Muscle of back (tissue), 13 donors: Measurements from ENCODE around the gene SECTM1. TPM values are rescaled to one million over a fixed set of nuclear protein-coding genes. Genes with fewer than 3 reads are reported as not detected.
A peak's percentile ranks its signal among the peaks of the same experiment; 100 is the strongest.
"Not testable (repeated sequence)": the region's sequence is repeated elsewhere in the genome, so short reads cannot be mapped to it uniquely, and the experiment has no call there.

Experiments used
- DNase-seq, 3 donors: peaks; one replicate each; pipeline versions ENCODE4 v3.0.0 to v3.0.0-alpha.2; 2013
- long read RNA-seq, 9 donors: transcript quantifications; one replicate each; lab custom pipeline, GENCODE V29; 2026
- polyA plus RNA-seq, 10 donors: library from polyadenylated mRNA; unstranded; fragments of 120-200 nt; gene quantifications; one replicate each; pipeline ENCODE4 v1.2.1, GENCODE V29; 2013; ENCODE audit not compliant: insufficient read length in 10 of 10

The SECTM1 gene
- polyA plus RNA-seq = 10 to 100 TPM in 1 of 10 donors, 1 to 10 TPM in 9; 2.0 to 14.6 (median 2.8) TPM
- long read RNA-seq, donor 1, partial matches to known transcripts = 0 of 1 reads
- long read RNA-seq, donor 1, other reads (novel, unspliced or antisense) = 0 of 1 reads
- long read RNA-seq, donor 2, partial matches to known transcripts = 0 of 1 reads
- long read RNA-seq, donor 2, other reads (novel, unspliced or antisense) = 0 of 1 reads
- long read RNA-seq, donor 3 = 0 reads
- long read RNA-seq, donor 4, partial matches to known transcripts = 0 of 1 reads
- long read RNA-seq, donor 4, other reads (novel, unspliced or antisense) = 0 of 1 reads
- long read RNA-seq, donor 5, partial matches to known transcripts = 0 of 1 reads
- long read RNA-seq, donor 5, other reads (novel, unspliced or antisense) = 0 of 1 reads
- long read RNA-seq, donor 6 = 0 reads
- long read RNA-seq, donor 7 = 0 reads
- long read RNA-seq, donor 8, partial matches to known transcripts = 0 of 1 reads
- long read RNA-seq, donor 8, other reads (novel, unspliced or antisense) = 0 of 1 reads
- long read RNA-seq, donor 9 = 0 reads

DNA sequence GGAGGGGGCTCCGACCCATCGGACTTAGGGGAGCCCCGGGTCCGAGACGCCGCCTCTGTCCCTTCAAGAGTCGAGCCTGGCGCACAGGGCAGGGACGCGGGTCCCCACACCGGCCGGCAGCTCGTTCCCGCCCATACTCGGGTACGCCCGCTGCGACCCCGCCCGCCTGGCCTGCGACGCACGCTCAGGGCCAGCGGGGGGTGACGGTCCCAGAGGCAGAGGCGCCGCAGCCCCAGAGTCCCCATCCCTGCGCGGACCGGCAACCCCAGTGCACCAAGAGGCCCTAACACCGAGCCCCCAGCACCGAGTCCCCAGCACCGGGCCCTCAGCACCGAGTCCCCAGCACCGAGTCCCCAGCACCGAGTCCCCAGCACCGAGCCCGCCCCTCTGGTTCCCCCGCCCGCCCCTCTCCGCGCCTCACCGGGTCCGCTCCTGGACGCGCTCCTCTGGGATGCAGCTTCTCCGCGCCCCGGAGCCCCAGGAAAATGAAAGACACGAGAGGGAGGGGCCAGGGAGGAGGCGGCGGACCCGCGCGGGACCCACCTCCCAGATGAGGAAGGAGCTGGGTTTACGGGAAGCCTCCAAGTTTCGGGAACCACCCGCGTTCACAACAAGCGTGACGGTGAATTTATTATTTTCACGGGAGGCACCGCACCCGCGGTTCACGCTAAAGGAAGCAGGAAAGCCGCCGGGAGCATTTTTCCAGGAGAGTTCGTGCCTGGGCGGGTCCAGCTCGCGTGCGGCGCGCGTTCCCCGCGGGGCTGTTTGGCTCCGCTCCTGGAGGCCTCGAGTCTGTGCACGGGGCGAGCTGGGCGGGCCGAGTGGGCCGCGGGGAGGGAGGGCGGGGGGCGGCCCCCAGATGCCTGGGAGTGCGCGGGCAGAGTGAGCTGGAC is at the start of gene SECTM1:
Gene SECTM1 (minus strand): TSS at position 488 of the 893 bp plus-strand sequence. CDS start 6,526 bp downstream, outside the sequence.
- peak in 2 of 3 donors; percentile 75 to 90 for DNase-seq

DNA sequence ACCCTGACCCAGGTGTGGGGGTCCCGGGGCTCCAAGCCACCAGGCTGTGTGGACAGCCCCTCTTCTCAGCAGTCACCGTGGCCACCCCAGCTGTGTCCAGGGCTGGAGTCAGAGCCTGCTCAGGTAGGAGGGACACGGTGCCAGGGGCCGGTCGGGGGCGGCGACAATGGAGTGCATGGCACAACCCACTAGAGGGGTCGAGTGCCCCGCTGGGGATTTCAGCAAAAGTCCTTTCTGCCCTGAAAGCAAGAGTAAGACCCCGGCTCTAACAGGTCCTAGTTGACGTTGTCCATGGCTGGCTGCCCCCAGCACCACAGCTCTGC is 49.3 kb upstream of the SECTM1 start:
- DNase-seq = no peak

- DNase-seq = not testable (repeated sequence)
Measured at GRCh38 chr17:82382220-82382932, 48.8 kb upstream of the SECTM1 start.

GRCh38 chr17:82381703-82382009 is 48.1 kb upstream of the SECTM1 start:
- not testable (repeated sequence) for DNase-seq

DNA sequence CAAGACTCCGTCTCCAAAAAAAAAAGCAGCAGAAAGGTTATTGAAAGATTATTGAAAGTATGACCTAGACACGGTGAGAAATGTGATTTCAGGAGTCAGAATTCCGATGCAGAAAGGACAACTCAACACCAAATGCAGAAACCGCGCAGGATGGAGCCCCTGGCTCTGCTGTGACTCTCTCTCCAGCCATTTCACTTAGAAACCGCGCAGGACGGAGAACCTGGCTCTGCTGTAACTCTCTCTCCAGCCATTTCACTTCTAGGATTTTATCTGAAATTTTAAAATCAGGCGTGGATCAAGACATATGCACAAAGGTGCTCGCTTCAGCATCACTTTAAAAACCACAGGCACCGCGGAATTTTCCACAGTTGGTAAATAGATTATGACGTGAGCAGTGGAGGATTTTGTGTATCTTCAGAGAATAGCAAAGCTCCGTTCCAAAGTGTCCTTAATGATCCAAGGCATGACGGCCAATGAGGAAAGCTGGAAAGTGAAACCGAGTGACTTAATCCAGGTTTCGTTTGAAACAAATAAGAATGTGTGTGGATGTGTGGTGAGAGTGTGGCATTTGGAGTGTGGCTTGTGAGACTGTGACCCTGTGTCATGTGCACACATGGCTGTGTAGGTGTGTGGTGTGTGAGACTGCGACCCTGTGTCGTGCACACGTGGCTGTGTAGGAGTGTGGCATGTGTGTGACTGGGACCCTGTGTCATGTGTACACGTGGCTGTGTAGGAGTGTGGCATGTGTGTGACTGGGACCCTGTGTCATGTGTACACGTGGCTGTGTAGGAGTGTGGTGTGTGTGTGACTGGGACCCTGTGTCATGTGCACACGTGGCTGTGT is 47.5 kb upstream of the SECTM1 start:
- DNase-seq = peak in 2 of 3 donors; percentile 73 to 84

DNA sequence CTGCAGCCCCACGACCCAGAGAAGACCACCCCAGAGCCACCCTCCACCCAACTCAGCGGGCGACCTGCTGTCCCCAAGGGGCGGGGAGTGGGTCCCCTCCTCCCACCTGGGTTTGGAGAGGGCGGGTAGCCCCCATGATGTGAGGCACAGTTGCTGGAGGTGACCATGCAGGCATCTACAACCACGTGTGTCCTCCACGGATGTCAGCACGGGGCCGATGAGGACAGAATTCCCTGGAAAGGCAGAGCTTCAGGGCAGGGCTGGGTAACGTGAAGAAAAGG is 45.1 kb upstream of the SECTM1 start:
- DNase-seq = no peak

GRCh38 chr17:82377924-82378740 is 44.6 kb upstream of the SECTM1 start:
- no peak for DNase-seq

DNA sequence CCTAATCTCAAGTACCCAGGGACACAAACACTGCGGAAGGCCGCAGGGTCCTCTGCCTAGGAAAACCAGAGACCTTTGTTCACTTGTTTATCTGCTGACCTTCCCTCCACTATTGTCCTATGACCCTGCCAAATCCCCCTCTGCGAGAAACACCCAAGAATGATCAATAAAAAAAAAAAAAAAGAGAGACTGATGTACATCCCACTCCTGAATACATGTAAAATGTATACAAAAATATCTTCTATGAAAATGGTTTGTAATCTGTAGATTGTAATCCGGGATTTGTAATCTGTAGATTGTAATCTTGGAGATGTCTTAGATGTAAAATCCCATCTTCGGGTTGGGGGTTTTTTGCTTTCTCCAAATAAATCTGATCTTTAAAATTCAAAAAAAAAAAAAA is 43.7 kb upstream of the SECTM1 start:
- not testable (repeated sequence) for DNase-seq

GRCh38 chr17:82376042-82376730 is 42.6 kb upstream of the SECTM1 start:
- no peak for DNase-seq

- DNase-seq = no peak
Measured at GRCh38 chr17:82375359-82376041, 41.9 kb upstream of the SECTM1 start.

DNA sequence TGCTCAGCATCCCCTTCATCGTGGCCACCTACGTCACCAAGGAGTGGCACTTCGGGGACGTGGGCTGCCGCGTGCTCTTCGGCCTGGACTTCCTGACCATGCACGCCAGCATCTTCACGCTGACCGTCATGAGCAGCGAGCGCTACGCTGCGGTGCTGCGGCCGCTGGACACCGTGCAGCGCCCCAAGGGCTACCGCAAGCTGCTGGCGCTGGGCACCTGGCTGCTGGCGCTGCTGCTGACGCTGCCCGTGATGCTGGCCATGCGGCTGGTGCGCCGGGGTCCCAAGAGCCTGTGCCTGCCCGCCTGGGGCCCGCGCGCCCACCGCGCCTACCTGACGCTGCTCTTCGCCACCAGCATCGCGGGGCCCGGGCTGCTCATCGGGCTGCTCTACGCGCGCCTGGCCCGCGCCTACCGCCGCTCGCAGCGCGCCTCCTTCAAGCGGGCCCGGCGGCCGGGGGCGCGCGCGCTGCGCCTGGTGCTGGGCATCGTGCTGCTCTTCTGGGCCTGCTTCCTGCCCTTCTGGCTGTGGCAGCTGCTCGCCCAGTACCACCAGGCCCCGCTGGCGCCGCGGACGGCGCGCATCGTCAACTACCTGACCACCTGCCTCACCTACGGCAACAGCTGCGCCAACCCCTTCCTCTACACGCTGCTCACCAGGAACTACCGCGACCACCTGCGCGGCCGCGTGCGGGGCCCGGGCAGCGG is 41.2 kb upstream of the SECTM1 start:
- DNase-seq = no peak

- DNase-seq = no peak
Measured at GRCh38 chr17:82373731-82374625, 40.4 kb upstream of the SECTM1 start.

GRCh38 chr17:82373072-82373452 is 39.5 kb upstream of the SECTM1 start:
- not testable (repeated sequence) for DNase-seq

DNA sequence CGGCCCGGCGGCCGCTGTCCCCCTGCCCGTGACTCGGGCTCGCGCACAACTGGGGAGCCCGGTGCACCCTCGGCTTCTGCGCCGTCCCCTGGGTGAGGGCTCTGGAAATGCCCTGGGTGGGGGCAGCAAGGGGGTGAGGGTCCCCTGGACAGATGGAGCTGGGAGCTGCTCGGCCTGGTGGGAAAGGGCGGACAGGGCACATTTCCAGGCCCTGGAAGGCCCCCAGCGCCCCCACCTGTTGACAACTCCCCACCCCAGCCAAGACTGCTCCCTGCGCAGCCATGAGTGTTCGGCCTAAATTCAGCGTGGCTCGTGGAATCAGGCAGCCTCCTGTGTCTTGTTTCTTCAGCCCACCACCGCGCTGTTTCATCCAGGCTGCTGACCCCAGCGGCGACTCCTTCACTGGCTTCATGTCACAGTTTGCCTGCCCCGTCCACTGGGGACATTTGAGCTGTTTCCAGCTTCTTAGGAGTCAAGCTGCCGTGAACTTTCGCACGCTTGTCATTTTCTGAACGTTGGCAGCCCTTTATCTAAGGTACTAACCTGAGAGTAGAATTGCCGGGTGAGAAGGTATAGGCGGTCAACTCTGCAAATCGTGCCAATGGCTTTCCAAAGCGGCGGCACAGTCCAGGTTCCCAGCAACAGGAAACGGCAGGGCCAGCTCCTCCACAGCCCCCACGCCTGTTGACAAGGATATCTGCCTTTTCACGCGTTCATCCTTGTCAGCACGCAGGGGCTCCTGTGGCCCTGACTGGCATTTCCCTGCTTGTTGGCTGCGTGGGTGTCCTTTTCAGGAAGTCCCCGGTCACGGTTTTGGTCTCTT is 38.9 kb upstream of the SECTM1 start:
- no peak for DNase-seq

DNA sequence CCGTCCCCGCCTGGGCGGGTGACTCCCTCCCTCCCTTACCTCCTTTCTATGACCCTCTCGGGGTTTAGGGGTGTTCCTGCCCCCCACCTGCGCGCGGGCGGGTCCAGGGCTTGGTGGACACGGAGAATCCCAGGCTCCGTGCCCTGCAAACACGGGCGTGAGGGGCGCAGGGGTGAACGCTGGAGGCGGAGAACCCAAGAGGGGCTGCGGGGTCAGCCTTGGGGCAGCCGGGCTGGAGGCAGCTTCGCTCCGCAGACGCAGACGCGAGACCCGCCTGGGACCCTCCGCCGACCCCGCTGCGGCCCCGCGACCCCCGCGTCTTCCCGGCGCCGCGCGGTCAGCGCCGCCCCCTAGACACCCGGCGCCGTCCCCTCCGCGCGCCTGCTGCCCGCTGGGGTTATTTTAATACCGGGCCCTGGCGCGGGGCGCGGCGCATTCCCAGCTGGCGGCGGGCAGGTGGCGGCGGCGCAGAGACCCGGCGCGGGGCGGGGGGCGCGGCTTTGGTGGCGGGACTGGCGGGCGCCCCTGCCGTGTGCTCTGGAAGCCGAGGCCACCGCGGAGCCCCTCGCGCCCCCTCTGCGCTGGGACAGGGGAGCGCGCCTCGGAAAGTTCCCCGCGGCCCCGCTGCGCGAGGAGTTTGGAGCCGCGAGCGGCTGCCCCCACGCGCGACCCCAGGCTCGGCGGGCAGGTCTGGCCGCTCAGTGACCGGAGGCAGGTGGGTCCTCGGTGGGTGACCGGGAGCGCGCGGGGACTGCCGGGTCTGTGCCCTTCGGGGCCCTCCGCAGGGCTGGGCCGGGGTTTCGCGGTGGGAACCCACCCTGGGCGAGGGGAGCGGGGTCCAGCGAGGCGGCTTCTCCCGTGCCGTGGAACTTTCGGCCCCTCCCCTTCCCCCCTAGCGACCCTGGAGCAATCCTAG is 38.0 kb upstream of the SECTM1 start, which contains the start of gene UTS2R:
Gene UTS2R (plus strand): TSS at position 433 of the 916 bp plus-strand sequence. CDS start 2,560 bp downstream, outside the sequence.
- DNase-seq = no peak
